Osteoblast (primary cell): ENCODE results near the gene OR1D2. TPM values are rescaled to one million over a fixed set of nuclear protein-coding genes. Genes with fewer than 3 reads are reported as not detected.
"Not testable (repeated sequence)": the region's sequence is repeated elsewhere in the genome, so short reads cannot be mapped to it uniquely, and the experiment has no call there.

Source experiments
- DNase-seq: peaks from one replicate; pipeline ENCODE4 v3.0.0; 2011; ENCODE audit warnings: low spot score, mixed read lengths; ENCODE audit not compliant: insufficient read length; ENCODE audit errors: missing footprints
- H2AFZ ChIP-seq: 2 replicates; pipeline ENCODE4 v1.6.0; 2011; ENCODE audit warnings: mild to moderate bottlenecking, low read length
- H3K27ac ChIP-seq: 2 replicates; pipeline ENCODE4 v1.5.1; 2011; ENCODE audit warnings: mild to moderate bottlenecking, low read depth, low read length, moderate library complexity
- H3K27me3 ChIP-seq: 2 replicates; pipeline ENCODE4 v1.6.0; 2012; ENCODE audit warnings: mild to moderate bottlenecking, control low read depth, inconsistent platforms, low read length, moderate library complexity; ENCODE audit not compliant: insufficient read depth
- H3K36me3 ChIP-seq: 2 replicates; pipeline ENCODE4 v1.5.1; 2011; ENCODE audit warnings: mild to moderate bottlenecking, low read length, control low read depth, moderate library complexity; ENCODE audit not compliant: insufficient read depth
- H3K4me1 ChIP-seq: 2 replicates; pipeline ENCODE4 v1.5.1; 2011; ENCODE audit warnings: mild to moderate bottlenecking, low read length, control low read depth, moderate library complexity; ENCODE audit not compliant: insufficient read depth
- H3K4me2 ChIP-seq: 2 replicates; pipeline ENCODE4 v1.6.0; 2011; ENCODE audit warnings: mild to moderate bottlenecking, low read length; ENCODE audit not compliant: insufficient read depth
- H3K4me3 ChIP-seq: fragments of 200-600 bp; sonication (generic); 3 replicates; pipeline ENCODE4 v1.5.1; 2012; ENCODE audit warnings: mild to moderate bottlenecking, low read length, inconsistent platforms; ENCODE audit not compliant: insufficient read depth
- H3K79me2 ChIP-seq: 2 replicates; pipeline ENCODE4 v1.6.0; 2012; ENCODE audit warnings: mild to moderate bottlenecking, low read length, control low read depth, inconsistent platforms; ENCODE audit not compliant: insufficient read depth
- H3K9me3 ChIP-seq: 2 replicates; pipeline ENCODE4 v1.5.1; 2011; ENCODE audit warnings: low read depth, low read length, control low read depth
- H4K20me1 ChIP-seq: 2 replicates; pipeline ENCODE4 v1.6.0; 2012; ENCODE audit warnings: mild to moderate bottlenecking, low read length, control low read depth; ENCODE audit not compliant: insufficient read depth
- CTCF ChIP-seq: IDR thresholded peaks from 2 replicates; pipeline ENCODE4 v1.5.1; 2011; ENCODE audit warnings: mild to moderate bottlenecking, low read depth, low read length, moderate library complexity; ENCODE audit errors: extremely low read depth
- total RNA-seq: library from RNA; depleted of rRNA; stranded (reverse); fragments of >200 nt; gene quantifications from 2 replicates; pipeline ENCODE4 v1.2.3, GENCODE V29; 2012

OR1D2 gene
- total RNA-seq: not detected in 2 replicates

DNA sequence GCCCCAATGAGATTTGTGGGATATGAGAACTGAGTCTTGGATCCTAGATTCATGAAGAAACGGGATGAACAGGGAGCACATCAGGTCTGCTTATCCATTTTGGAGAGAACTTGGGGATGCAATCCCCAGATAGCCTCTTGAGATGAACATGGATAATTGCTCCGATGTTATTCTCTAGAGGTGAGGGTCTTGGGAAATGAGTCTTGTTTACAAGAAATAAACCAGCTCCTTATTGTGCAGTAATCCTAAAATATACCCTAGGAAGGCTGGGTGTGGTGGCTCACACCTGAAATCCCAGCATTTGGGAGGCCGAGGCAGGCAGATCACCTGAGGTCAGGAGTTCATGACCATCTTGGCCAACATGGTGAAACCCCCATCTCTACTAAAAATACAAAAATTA lies at the start of gene OR1D2:
Gene OR1D2 (minus strand): TSS at position 101 of the 400 bp plus-strand sequence. CDS start 11,426 bp downstream, outside the sequence.
- Histone ChIP-seq H3K27ac (no peak within 1 kb of the TSS), H3K4me3 (no peak within 1 kb of the TSS), H3K4me2 (no peak within 1 kb of the TSS), H3K27me3 (no peaks in the 10 kb centered on the region), H4K20me1 (no peaks in the 10 kb centered on the region), H3K36me3 (no peaks in the 10 kb centered on the region), H3K79me2 (no peaks in the 10 kb centered on the region), H2AFZ (no peak within 1 kb of the TSS), H3K4me1 (no peaks in the 10 kb centered on the region), H3K9me3 (no peaks in the 10 kb centered on the region)
- TF ChIP-seq CTCF: no peak
- DNase-seq: no peak

- not testable (repeated sequence) for H3K4me3 ChIP-seq, H3K79me2 ChIP-seq, H3K36me3 ChIP-seq, H3K9me3 ChIP-seq, H2AFZ ChIP-seq, H3K27ac ChIP-seq, H4K20me1 ChIP-seq, H3K4me2 ChIP-seq, H3K4me1 ChIP-seq, DNase-seq, H3K27me3 ChIP-seq
These were observed 33.3 kb upstream of the OR1D2 start for GRCh38 chr17:3137494-3137893.

DNA sequence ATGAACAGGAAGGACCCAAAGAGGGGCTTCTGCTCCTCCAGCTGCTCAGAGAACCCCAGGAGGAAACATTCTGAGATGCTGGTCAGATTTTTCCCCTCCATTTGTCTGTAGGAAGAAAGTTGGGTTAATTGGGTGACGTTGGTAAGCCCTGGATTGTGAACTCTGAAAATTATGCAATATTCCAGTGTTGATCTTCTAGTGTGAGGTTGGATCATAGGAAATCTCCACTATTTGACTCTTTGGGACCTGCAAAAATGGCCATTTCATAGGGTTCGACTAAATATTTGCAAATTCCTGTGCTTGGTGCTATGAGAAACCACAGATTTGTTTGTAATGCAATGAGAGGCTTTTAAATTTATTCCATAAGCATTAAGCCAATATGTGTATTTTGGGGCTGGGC lies 23.2 kb upstream of the OR1D2 start, which contains the start of gene OR1G1:
Gene OR1G1 (minus strand): TSS at position 101 of the 400 bp plus-strand sequence. CDS start 0 bp downstream, at position 101.
- DNase-seq: no peak
- no peaks in the 10 kb centered on the region for H3K9me3 ChIP-seq
- no peaks in the 10 kb centered on the region for H4K20me1 ChIP-seq

GRCh38 chr17:3073850-3074249 lies 30.4 kb downstream of the OR1D2 start:
- not testable (repeated sequence) for DNase-seq, H3K36me3 ChIP-seq, H3K27me3 ChIP-seq, H2AFZ ChIP-seq, H3K79me2 ChIP-seq, H4K20me1 ChIP-seq, H3K27ac ChIP-seq, H3K9me3 ChIP-seq, H3K4me1 ChIP-seq, H3K4me3 ChIP-seq, H3K4me2 ChIP-seq

More for the DNA sequence above, 23.2 kb upstream of the OR1D2 start, which contains the start of gene OR1G1:
- no peak within 1 kb of the TSS for H3K27ac ChIP-seq
- no peak within 1 kb of the TSS for H3K4me3 ChIP-seq
- H3K4me1 ChIP-seq: no peaks in the 10 kb centered on the region
- no peaks in the 10 kb centered on the region for H3K79me2 ChIP-seq
- TF ChIP-seq CTCF: no peak
- no peaks in the 10 kb centered on the region for H3K27me3 ChIP-seq
- H2AFZ ChIP-seq: no peak within 1 kb of the TSS
- H3K36me3 ChIP-seq: no peaks in the 10 kb centered on the region
- H3K4me2 ChIP-seq: no peak within 1 kb of the TSS

DNA sequence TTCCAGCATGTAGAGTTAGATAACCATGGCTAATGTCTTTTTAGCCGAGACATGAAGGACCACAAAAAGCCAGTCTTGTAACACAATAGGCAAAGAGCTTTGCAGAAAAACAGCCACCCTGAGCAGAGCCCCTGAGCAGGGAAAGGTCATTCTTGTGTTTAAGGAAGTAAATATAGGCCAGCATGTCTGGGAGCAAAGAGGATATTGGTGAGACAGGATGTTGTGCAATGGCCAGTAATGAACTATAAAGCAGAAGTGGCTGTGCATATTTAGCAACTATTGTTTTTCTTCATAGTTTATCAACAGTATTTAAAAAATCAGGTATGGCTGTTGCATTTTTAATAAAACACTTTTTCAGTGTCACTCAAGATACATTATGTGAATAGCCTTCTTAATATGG lies 39.0 kb downstream of the OR1D2 start:
- not testable (repeated sequence) for H3K79me2 ChIP-seq, H3K36me3 ChIP-seq, DNase-seq, H3K4me2 ChIP-seq, H4K20me1 ChIP-seq, H3K4me1 ChIP-seq, H2AFZ ChIP-seq, H3K9me3 ChIP-seq, H3K4me3 ChIP-seq, H3K27ac ChIP-seq, H3K27me3 ChIP-seq

DNA sequence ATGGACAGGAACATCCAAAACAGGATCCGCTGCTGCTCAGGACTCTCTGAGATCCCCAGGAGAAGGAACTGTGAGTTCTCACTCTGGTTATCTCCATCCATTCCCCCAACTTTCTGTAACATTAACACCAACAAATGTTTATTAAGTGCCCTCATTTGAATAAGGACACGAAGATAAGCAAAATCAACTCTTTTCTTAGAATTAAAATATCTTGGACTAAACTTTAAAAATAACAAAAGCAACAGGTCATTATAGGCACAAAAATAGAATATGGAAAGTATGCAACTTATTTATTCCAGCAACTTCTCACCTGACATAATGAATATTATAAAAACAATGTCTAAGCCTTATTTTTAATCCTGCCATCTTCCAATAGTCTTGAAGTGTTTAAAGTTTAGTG lies 40.7 kb downstream of the OR1D2 start, which contains the start of gene OR1D5:
Gene OR1D5 (minus strand): TSS at position 101 of the 400 bp plus-strand sequence. CDS start 0 bp downstream, at position 101.
- not testable (repeated sequence) for H3K4me2 ChIP-seq, H3K36me3 ChIP-seq, H4K20me1 ChIP-seq, H3K27me3 ChIP-seq, DNase-seq, H3K4me1 ChIP-seq, H3K9me3 ChIP-seq, H2AFZ ChIP-seq, H3K4me3 ChIP-seq, H3K79me2 ChIP-seq, H3K27ac ChIP-seq

- not testable (repeated sequence) for H3K4me3 ChIP-seq, DNase-seq, H3K4me2 ChIP-seq, H3K36me3 ChIP-seq, H2AFZ ChIP-seq, H3K79me2 ChIP-seq, H3K4me1 ChIP-seq, H3K9me3 ChIP-seq, H4K20me1 ChIP-seq, H3K27ac ChIP-seq, H3K27me3 ChIP-seq
These were observed 41.3 kb downstream of the OR1D2 start for GRCh38 chr17:3062824-3063377.

DNA sequence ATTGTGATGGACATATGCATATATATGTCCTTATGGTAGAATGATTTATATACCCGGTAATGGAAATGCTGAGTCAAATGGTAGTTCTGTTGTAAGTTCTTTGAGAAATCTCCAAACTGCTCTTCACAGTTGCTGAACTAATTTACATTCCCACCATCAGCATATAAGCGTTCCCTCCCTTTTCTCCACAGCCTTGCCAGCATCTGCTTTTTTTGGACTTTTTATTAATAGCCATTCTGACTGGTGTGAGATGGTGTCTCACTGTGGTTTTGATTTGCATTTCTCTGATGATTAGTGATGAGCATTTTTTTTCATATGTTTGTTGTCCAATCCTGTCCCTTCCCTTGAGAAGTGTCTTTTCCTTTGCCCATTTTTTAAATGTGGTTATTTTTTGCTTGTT lies 49.4 kb downstream of the OR1D2 start:
- H3K79me2 ChIP-seq, H3K36me3 ChIP-seq, H3K4me3 ChIP-seq, H3K4me2 ChIP-seq, DNase-seq, H3K27ac ChIP-seq, H3K4me1 ChIP-seq, H2AFZ ChIP-seq, H3K27me3 ChIP-seq, H4K20me1 ChIP-seq, H3K9me3 ChIP-seq: not testable (repeated sequence)
